Bronchial epithelial cell (primary cell): ENCODE measurements around the gene DDX39B. TPM values are rescaled to one million over a fixed set of nuclear protein-coding genes. Genes with fewer than 3 reads are reported as not detected.
"Not testable (repeated sequence)": the region's sequence is repeated elsewhere in the genome, so short reads cannot be mapped to it uniquely, and the experiment has no call there.

Experiments
- DNase-seq: peaks from one replicate; pipeline ENCODE4 v3.0.0-alpha.2; 2010; ENCODE audit warnings: low read depth
- FAIRE-seq: peaks from 2 replicates; lab custom pipeline; 2011; peaks lifted over from hg19 to GRCh38; lab: Jason Lieb, UNC
- H3K27me3 ChIP-seq: 2 replicates; pipeline ENCODE4 v1.5.1; 2011; ENCODE audit warnings: low read length; ENCODE audit not compliant: control insufficient read depth, insufficient read depth
- H3K36me3 ChIP-seq: 2 replicates; pipeline ENCODE4 v1.5.1; 2011; ENCODE audit warnings: low read length; ENCODE audit not compliant: control insufficient read depth, insufficient read depth
- H3K4me3 ChIP-seq: 2 replicates; pipeline ENCODE4 v1.5.1; 2011; ENCODE audit warnings: mild to moderate bottlenecking, low read depth, low read length, control low read depth
- total RNA-seq: library from RNA; depleted of rRNA; stranded (reverse); fragments of >200 nt; gene quantifications from 2 replicates; pipeline ENCODE4 v1.2.1, GENCODE V29; 2014
- TF ChIP-seq, protein P1 (sequence below): IDR thresholded peaks from 2 replicates; pipeline ENCODE4 v1.5.1; 2011; ENCODE audit warnings: mild to moderate bottlenecking, moderate library complexity, low read length, control low read depth, inconsistent platforms; ENCODE audit not compliant: insufficient read depth, severe bottlenecking

Gene DDX39B
- total RNA-seq, 1 donor from 2014 or later, result 385 TPM

DNA sequence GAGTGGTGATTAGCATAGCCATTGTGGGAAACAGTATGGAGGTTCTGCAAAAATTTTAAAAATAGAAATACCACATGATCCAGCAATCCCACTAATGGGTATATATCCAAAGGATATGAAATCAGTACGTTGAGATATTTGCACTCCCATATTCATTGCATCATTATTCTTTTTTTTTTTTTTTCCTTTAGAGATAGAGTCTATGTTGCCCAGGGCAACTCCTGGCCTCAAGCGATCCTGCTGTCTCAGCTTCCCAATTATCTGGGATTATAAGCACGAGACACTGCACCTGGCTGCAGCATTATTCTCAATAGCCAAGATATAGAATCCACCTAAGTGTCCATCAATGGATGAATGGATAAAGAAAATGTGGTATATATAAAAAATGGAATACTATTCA, 20.0 kb downstream of the DDX39B start:
- TF ChIP-seq, protein P1, sequence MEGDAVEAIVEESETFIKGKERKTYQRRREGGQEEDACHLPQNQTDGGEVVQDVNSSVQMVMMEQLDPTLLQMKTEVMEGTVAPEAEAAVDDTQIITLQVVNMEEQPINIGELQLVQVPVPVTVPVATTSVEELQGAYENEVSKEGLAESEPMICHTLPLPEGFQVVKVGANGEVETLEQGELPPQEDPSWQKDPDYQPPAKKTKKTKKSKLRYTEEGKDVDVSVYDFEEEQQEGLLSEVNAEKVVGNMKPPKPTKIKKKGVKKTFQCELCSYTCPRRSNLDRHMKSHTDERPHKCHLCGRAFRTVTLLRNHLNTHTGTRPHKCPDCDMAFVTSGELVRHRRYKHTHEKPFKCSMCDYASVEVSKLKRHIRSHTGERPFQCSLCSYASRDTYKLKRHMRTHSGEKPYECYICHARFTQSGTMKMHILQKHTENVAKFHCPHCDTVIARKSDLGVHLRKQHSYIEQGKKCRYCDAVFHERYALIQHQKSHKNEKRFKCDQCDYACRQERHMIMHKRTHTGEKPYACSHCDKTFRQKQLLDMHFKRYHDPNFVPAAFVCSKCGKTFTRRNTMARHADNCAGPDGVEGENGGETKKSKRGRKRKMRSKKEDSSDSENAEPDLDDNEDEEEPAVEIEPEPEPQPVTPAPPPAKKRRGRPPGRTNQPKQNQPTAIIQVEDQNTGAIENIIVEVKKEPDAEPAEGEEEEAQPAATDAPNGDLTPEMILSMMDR, result no peak
- no peak for DNase-seq
- Histone ChIP-seq H3K27me3 (no peaks in the 10 kb centered on the region), H3K4me3 (no peak overlapping the region), H3K36me3 (no peaks in the 10 kb centered on the region)
- no peak for FAIRE-seq

DNA sequence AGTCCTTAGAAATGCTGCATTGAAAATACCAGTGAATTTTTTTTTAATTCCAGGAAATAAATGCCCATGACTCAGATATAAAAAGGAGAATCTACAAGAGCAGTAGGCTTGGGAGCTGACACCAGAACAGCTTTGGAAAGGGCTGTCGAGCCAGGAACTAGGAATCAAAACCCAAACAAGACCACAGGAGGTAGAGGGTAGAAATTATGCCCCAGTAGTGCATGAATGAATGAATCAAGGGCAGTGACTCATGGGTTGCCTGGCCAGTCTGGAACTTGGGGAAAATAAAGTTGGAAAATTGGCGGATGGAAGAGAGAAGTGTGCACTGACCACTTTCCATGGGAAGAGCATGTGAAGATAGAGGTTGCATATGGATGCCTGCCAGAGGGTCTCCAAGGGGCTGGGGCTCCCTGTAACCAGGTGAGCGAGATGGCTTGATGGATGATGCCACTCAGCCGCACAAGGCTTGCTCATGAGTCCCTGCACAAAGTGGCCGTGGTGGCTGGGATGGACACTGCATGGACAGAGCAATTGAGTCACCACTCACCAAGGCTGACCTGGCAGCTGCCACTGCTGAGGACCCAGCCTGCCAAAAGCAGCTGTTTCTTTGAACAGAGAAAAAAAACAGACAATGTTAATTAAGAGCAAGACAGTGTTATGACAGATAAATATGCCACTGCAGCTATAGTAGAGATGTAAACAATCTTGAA, 28.2 kb downstream of the DDX39B start:
- FAIRE-seq, result no peak

GRCh38 chr6:31510007-31510406, 31.8 kb downstream of the DDX39B start:
- DNase-seq, result no peak
- Histone ChIP-seq H3K27me3 (no peaks in the 10 kb centered on the region), H3K36me3 (peaks cover 3% of the 10 kb centered on the region), H3K4me3 (no peak overlapping the region)
- TF ChIP-seq, protein P1, result no peak
- no peak for FAIRE-seq

More for the DNA sequence above, 28.2 kb downstream of the DDX39B start:
- H3K36me3 ChIP-seq, result no peaks in the 10 kb centered on the region
- no peak for DNase-seq
- TF ChIP-seq, protein P1, result no peak
- no peak overlapping the region for H3K4me3 ChIP-seq
- H3K27me3 ChIP-seq, result no peaks in the 10 kb centered on the region

GRCh38 chr6:31509036-31509435, 32.8 kb downstream of the DDX39B start:
- not testable (repeated sequence) for DNase-seq, FAIRE-seq, H3K27me3 ChIP-seq, H3K4me3 ChIP-seq, H3K36me3 ChIP-seq

DNA sequence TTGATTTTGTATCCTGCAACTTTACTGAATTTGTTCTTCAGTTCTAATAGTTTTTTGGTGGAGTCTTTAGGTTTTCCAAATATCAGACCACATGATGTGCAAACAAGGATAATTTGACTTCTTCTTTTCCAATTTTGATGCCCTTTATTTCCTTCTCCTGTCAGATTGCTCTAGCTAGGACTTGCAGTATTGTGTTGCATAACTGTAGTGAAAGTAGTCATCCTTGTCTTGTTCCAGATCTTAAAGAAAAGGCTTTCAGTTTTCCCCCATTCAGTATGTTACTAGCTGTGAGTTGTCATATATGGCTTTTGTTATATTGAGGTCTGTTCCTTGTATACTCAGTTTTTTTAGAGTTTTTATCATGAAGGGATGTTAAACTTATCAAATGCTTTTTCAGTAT, 39.2 kb downstream of the DDX39B start:
- FAIRE-seq (no peak), DNase-seq (no peak)
- Histone ChIP-seq H3K27me3 (no peaks in the 10 kb centered on the region), H3K4me3 (no peak overlapping the region), H3K36me3 (peaks cover 2% of the 10 kb centered on the region)
- TF ChIP-seq, protein P1, result no peak

GRCh38 chr6:31499648-31500047, 42.2 kb downstream of the DDX39B start:
- DNase-seq, FAIRE-seq, H3K36me3 ChIP-seq, H3K4me3 ChIP-seq, H3K27me3 ChIP-seq: not testable (repeated sequence)

DNA sequence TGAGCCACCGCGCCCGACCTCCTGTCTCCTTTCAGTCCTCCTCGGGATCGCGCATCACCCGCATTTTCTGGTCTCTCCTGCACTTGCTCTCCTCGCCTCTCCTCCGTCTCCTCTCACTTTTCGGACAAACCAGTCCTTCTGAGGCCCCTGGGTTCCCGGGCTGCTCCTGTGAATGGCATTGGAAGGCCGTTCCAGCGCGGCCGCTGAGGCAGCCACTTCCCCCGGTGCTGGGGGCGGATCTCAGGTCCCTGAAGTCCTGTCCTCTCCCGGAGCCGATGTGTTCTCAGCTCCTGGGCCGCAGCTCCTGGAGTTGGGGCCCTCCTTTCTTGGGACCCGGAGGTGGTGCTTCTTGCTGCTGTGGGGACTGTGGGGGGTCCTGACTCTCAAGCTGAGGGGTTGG, 43.1 kb downstream of the DDX39B start:
- TF ChIP-seq, protein P1, result no peak
- DNase-seq (no peak), FAIRE-seq (no peak)
- Histone ChIP-seq H3K36me3 (no peaks in the 10 kb centered on the region), H3K4me3 (peak overlapping the region; percentile 24), H3K27me3 (no peaks in the 10 kb centered on the region)
